ENCODE data around the gene KLHDC4.

Gene KLHDC4

GRCh38 chr16:87710887-87711286 is 54.9 kb downstream of the KLHDC4 start:
- no peaks in the 10 kb centered on the region for H3K9me3 ChIP-seq (ENCODE audit: insufficient read depth, low read length, severe bottlenecking)
- no peak overlapping the region for H3K27ac ChIP-seq (ENCODE audit: low read length)
- H3K27me3 ChIP-seq (ENCODE audit: insufficient read depth, low read length, poor library complexity) = no peaks in the 10 kb centered on the region
- TF ChIP-seq EZH2 (IDR thresholded peaks at IDR 0.05; ENCODE audit: borderline replicate concordance, low read depth, low read length, severe bottlenecking) = no peak
- TF ChIP-seq CTCF (IDR thresholded peaks at IDR 0.05; ENCODE audit: borderline replicate concordance, extremely low read depth, low read length, poor library complexity, severe bottlenecking) = no peak
- no peaks in the 10 kb centered on the region for H3K4me1 ChIP-seq (ENCODE audit: insufficient read depth, low read length)
- no peak for DNase-seq
- H3K79me2 ChIP-seq (ENCODE audit: insufficient read depth, low read length) = peaks cover 5% of the 10 kb centered on the region; the same call in 1 of the 2 replicates
- H3K9ac ChIP-seq (ENCODE audit: low read depth, low read length) = no peak overlapping the region
- no peak for ATAC-seq (ENCODE audit: insufficient read depth, low read depth)
- no peak overlapping the region for H3K4me3 ChIP-seq (ENCODE audit: low read depth in 1 of 2, low read length in 2 of 2)
- peaks cover 96% of the 10 kb centered on the region for H3K36me3 ChIP-seq (ENCODE audit: insufficient read depth, low read length)
- H3K4me2 ChIP-seq (ENCODE audit: insufficient read depth, low read length) = no peak overlapping the region
- no peak overlapping the region for H2AFZ ChIP-seq (ENCODE audit: low read depth, low read length)
- peaks cover 43% of the 10 kb centered on the region for H4K20me1 ChIP-seq (ENCODE audit: insufficient read depth, low read length)

- H3K27me3 ChIP-seq (ENCODE audit: insufficient read depth, low read length, poor library complexity) = no peaks in the 10 kb centered on the region
- no peak overlapping the region for H3K4me3 ChIP-seq (ENCODE audit: low read depth in 1 of 2, low read length in 2 of 2)
- H3K79me2 ChIP-seq (ENCODE audit: insufficient read depth, low read length) = peaks cover 6% of the 10 kb centered on the region; the same call in 1 of the 2 replicates
- H2AFZ ChIP-seq (ENCODE audit: low read depth, low read length) = no peak overlapping the region
- TF ChIP-seq EZH2 (IDR thresholded peaks at IDR 0.05; ENCODE audit: borderline replicate concordance, low read depth, low read length, severe bottlenecking) (no peak), CTCF (IDR thresholded peaks at IDR 0.05; ENCODE audit: borderline replicate concordance, extremely low read depth, low read length, poor library complexity, severe bottlenecking) (no peak)
- H3K4me1 ChIP-seq (ENCODE audit: insufficient read depth, low read length) = no peaks in the 10 kb centered on the region
- H4K20me1 ChIP-seq (ENCODE audit: insufficient read depth, low read length) = peaks cover 38% of the 10 kb centered on the region
- no peak for ATAC-seq (ENCODE audit: insufficient read depth, low read depth)
- DNase-seq = no peak
- no peak overlapping the region for H3K9ac ChIP-seq (ENCODE audit: low read depth, low read length)
- no peak overlapping the region for H3K4me2 ChIP-seq (ENCODE audit: insufficient read depth, low read length)
- H3K9me3 ChIP-seq (ENCODE audit: insufficient read depth, low read length, severe bottlenecking) = no peaks in the 10 kb centered on the region
- no peak overlapping the region for H3K27ac ChIP-seq (ENCODE audit: low read length)
- peaks cover 93% of the 10 kb centered on the region for H3K36me3 ChIP-seq (ENCODE audit: insufficient read depth, low read length)
These were observed 56.1 kb downstream of the KLHDC4 start for GRCh38 chr16:87709677-87710076.

- TF ChIP-seq EZH2 (IDR thresholded peaks at IDR 0.05; ENCODE audit: borderline replicate concordance, low read depth, low read length, severe bottlenecking) = no peak
- no peak for TF ChIP-seq CTCF (IDR thresholded peaks at IDR 0.05; ENCODE audit: borderline replicate concordance, extremely low read depth, low read length, poor library complexity, severe bottlenecking)
- no peak for ATAC-seq (ENCODE audit: insufficient read depth, low read depth)
- Histone ChIP-seq H3K9ac (ENCODE audit: low read depth, low read length) (no peak overlapping the region), H3K79me2 (ENCODE audit: insufficient read depth, low read length) (peaks cover 6% of the 10 kb centered on the region; the same call in 1 of the 2 replicates), H3K4me3 (ENCODE audit: low read depth in 1 of 2, low read length in 2 of 2) (no peak overlapping the region), H3K4me2 (ENCODE audit: insufficient read depth, low read length) (no peak overlapping the region), H3K9me3 (ENCODE audit: insufficient read depth, low read length, severe bottlenecking) (no peaks in the 10 kb centered on the region), H2AFZ (ENCODE audit: low read depth, low read length) (no peak overlapping the region), H3K27ac (ENCODE audit: low read length) (no peak overlapping the region), H3K4me1 (ENCODE audit: insufficient read depth, low read length) (no peaks in the 10 kb centered on the region), H4K20me1 (ENCODE audit: insufficient read depth, low read length) (peaks cover 34% of the 10 kb centered on the region), H3K36me3 (ENCODE audit: insufficient read depth, low read length) (peaks cover 89% of the 10 kb centered on the region), H3K27me3 (ENCODE audit: insufficient read depth, low read length, poor library complexity) (no peaks in the 10 kb centered on the region)
- DNase-seq = no peak
These were observed 56.7 kb downstream of the KLHDC4 start for GRCh38 chr16:87708881-87709638.

Measured in DND-41 (cell line).